ENCODE results near the gene DMBX1.

- no peak for TF ChIP-seq CTCF (IDR thresholded peaks at IDR 0.05)
- TF ChIP-seq POLR2AphosphoS5 (IDR thresholded peaks at IDR 0.05) = no peak
- no peak for TF ChIP-seq POLR2A (IDR thresholded peaks at IDR 0.05)
- TF ChIP-seq EP300 (IDR thresholded peaks at IDR 0.05; ENCODE audit: low read depth) = no peak
Measured at GRCh38 chr1:46526013-46526690, 36.5 kb downstream of the DMBX1 start.
